ENCODE data around the gene CDC6. TPM values are rescaled to one million over a fixed set of nuclear protein-coding genes. Genes with fewer than 3 reads are reported as not detected.

Gene CDC6
- total and polyA plus RNA-seq, 5 donors from 2014 or later: 0.59 to 5.7 (median 1.4) TPM; not detected in 1

GRCh38 chr17:40327735-40328385 lies 40.2 kb downstream of the CDC6 start:
- H3K4me1 ChIP-seq (ENCODE audit: control insufficient read depth, insufficient read depth, low read length, poor library complexity, severe bottlenecking): peaks cover 99% of the 10 kb centered on the region
- H3K4me3 Mint-ChIP-seq: peak overlapping the region; percentile 91 to 97 (median 94)
- H3K36me3 ChIP-seq (ENCODE audit: control insufficient read depth, insufficient read depth, low read length): peaks cover 14% of the 10 kb centered on the region
- ATAC-seq (ENCODE audit: low read depth in 2 of 2): no peak
- peak overlapping the region; percentile 96 to 100 (median 100) for H3K27ac Mint-ChIP-seq
- H3K27ac ChIP-seq (ENCODE audit: insufficient read depth, low read length, poor library complexity, severe bottlenecking): peak overlapping the region; percentile 99
- H3K36me3 Mint-ChIP-seq: peaks cover 12% of the 10 kb centered on the region
- H3K9me3 ChIP-seq (ENCODE audit: control insufficient read depth in 2 of 2, low read length in 2 of 2): no peaks in the 10 kb centered on the region
- peaks cover 12% of the 10 kb centered on the region for H3K27me3 Mint-ChIP-seq
- H3K27me3 ChIP-seq (ENCODE audit: control insufficient read depth, insufficient read depth, low read length): no peaks in the 10 kb centered on the region
- peaks cover 0 to 3% (median 0%) of the 10 kb centered on the region in 7 donors for H3K9me3 Mint-ChIP-seq
- DNase-seq: no peak
- H3K4me1 Mint-ChIP-seq: peaks cover 18 to 93% (median 72%) of the 10 kb centered on the region in 4 donors
- peak overlapping the region; percentile 81 for H3K4me3 ChIP-seq (ENCODE audit: low read depth, low read length)

GRCh38 chr17:40328386-40328766 lies 40.7 kb downstream of the CDC6 start:
- Mint-ChIP-seq H3K4me1 (peaks cover 18 to 93% (median 70%) of the 10 kb centered on the region in 4 donors), H3K4me3 (peak overlapping the region; percentile 59 to 97 (median 84)), H3K27ac (peak overlapping the region; percentile 94 to 100 (median 96)), H3K27me3 (peaks cover 7% of the 10 kb centered on the region), H3K36me3 (peaks cover 12% of the 10 kb centered on the region), H3K9me3 (peaks cover 0 to 2% (median 0%) of the 10 kb centered on the region in 7 donors)
- ATAC-seq (ENCODE audit: low read depth in 2 of 2) (no peak), DNase-seq (no peak)
- H3K9me3 ChIP-seq (ENCODE audit: control insufficient read depth in 2 of 2, low read length in 2 of 2): no peaks in the 10 kb centered on the region
- H3K27me3 ChIP-seq (ENCODE audit: control insufficient read depth, insufficient read depth, low read length): no peaks in the 10 kb centered on the region
- H3K4me3 ChIP-seq (ENCODE audit: low read depth, low read length): peak overlapping the region; percentile 33
- peak overlapping the region; percentile 99 for H3K27ac ChIP-seq (ENCODE audit: insufficient read depth, low read length, poor library complexity, severe bottlenecking)
- peaks cover 17% of the 10 kb centered on the region for H3K36me3 ChIP-seq (ENCODE audit: control insufficient read depth, insufficient read depth, low read length)
- H3K4me1 ChIP-seq (ENCODE audit: control insufficient read depth, insufficient read depth, low read length, poor library complexity, severe bottlenecking): peaks cover 99% of the 10 kb centered on the region

- Mint-ChIP-seq H3K9me3 (no peaks in the 10 kb centered on the region), H3K36me3 (peaks cover 15% of the 10 kb centered on the region), H3K4me3 (peak overlapping the region; percentile 45 to 91 (median 70)), H3K27me3 (peaks cover 7% of the 10 kb centered on the region), H3K4me1 (peaks cover 18 to 93% (median 71%) of the 10 kb centered on the region in 4 donors), H3K27ac (peak overlapping the region; percentile 87 to 96 (median 93))
- DNase-seq: peak in 1 of 3 donors; percentile 71
- ATAC-seq (ENCODE audit: low read depth in 2 of 2): peak in 1 of 2 donors; percentile 4
- H3K27me3 ChIP-seq (ENCODE audit: control insufficient read depth, insufficient read depth, low read length): no peaks in the 10 kb centered on the region
- peak overlapping the region; percentile 66 for H3K27ac ChIP-seq (ENCODE audit: insufficient read depth, low read length, poor library complexity, severe bottlenecking)
- H3K36me3 ChIP-seq (ENCODE audit: control insufficient read depth, insufficient read depth, low read length): peaks cover 17% of the 10 kb centered on the region
- H3K4me3 ChIP-seq (ENCODE audit: low read depth, low read length): peak overlapping the region; percentile 68
- H3K4me1 ChIP-seq (ENCODE audit: control insufficient read depth, insufficient read depth, low read length, poor library complexity, severe bottlenecking): peaks cover 99% of the 10 kb centered on the region
- H3K9me3 ChIP-seq (ENCODE audit: control insufficient read depth in 2 of 2, low read length in 2 of 2): no peaks in the 10 kb centered on the region
Measured at GRCh38 chr17:40329839-40330794, 42.4 kb downstream of the CDC6 start.

- no peak for DNase-seq
- Mint-ChIP-seq H3K27ac (peak overlapping the region; percentile 20 to 93 (median 87)), H3K4me3 (peak overlapping the region; percentile 38 to 91 (median 70)), H3K9me3 (no peaks in the 10 kb centered on the region), H3K4me1 (peaks cover 18 to 92% (median 64%) of the 10 kb centered on the region in 4 donors), H3K27me3 (peaks cover 4% of the 10 kb centered on the region), H3K36me3 (peaks cover 15% of the 10 kb centered on the region)
- no peak overlapping the region for H3K4me3 ChIP-seq (ENCODE audit: low read depth, low read length)
- H3K27ac ChIP-seq (ENCODE audit: insufficient read depth, low read length, poor library complexity, severe bottlenecking): peak overlapping the region; percentile 66
- no peaks in the 10 kb centered on the region for H3K9me3 ChIP-seq (ENCODE audit: control insufficient read depth in 2 of 2, low read length in 2 of 2)
- peaks cover 17% of the 10 kb centered on the region for H3K36me3 ChIP-seq (ENCODE audit: control insufficient read depth, insufficient read depth, low read length)
- H3K27me3 ChIP-seq (ENCODE audit: control insufficient read depth, insufficient read depth, low read length): no peaks in the 10 kb centered on the region
- H3K4me1 ChIP-seq (ENCODE audit: control insufficient read depth, insufficient read depth, low read length, poor library complexity, severe bottlenecking): peaks cover 95% of the 10 kb centered on the region
- no peak for ATAC-seq (ENCODE audit: low read depth in 2 of 2)
Measured at GRCh38 chr17:40330850-40331470, 43.3 kb downstream of the CDC6 start.

- DNase-seq: no peak
Measured at GRCh38 chr17:40331743-40332641, 44.3 kb downstream of the CDC6 start.

GRCh38 chr17:40333781-40334448 lies 46.2 kb downstream of the CDC6 start:
- H3K4me1 ChIP-seq (ENCODE audit: control insufficient read depth, insufficient read depth, low read length, poor library complexity, severe bottlenecking): peaks cover 86% of the 10 kb centered on the region
- H3K36me3 Mint-ChIP-seq: peaks cover 20% of the 10 kb centered on the region
- peak overlapping the region; percentile 18 for H3K27ac ChIP-seq (ENCODE audit: insufficient read depth, low read length, poor library complexity, severe bottlenecking)
- H3K9me3 ChIP-seq (ENCODE audit: control insufficient read depth in 2 of 2, low read length in 2 of 2): no peaks in the 10 kb centered on the region
- H3K36me3 ChIP-seq (ENCODE audit: control insufficient read depth, insufficient read depth, low read length): peaks cover 17% of the 10 kb centered on the region
- no peaks in the 10 kb centered on the region for H3K27me3 Mint-ChIP-seq
- no peaks in the 10 kb centered on the region for H3K27me3 ChIP-seq (ENCODE audit: control insufficient read depth, insufficient read depth, low read length)
- no peaks in the 10 kb centered on the region for H3K9me3 Mint-ChIP-seq
- peak overlapping the region; percentile 87 to 92 (median 90) for H3K27ac Mint-ChIP-seq
- ATAC-seq (ENCODE audit: low read depth in 2 of 2) (no peak), DNase-seq (no peak)
- no peak overlapping the region for H3K4me3 ChIP-seq (ENCODE audit: low read depth, low read length)
- H3K4me1 Mint-ChIP-seq: peaks cover 11 to 93% (median 54%) of the 10 kb centered on the region in 4 donors
- peak overlapping the region in 2 of 4 donors; percentile 63 to 82 for H3K4me3 Mint-ChIP-seq

More at GRCh38 chr17:40331743-40332641, 44.3 kb downstream of the CDC6 start:
- H3K27ac ChIP-seq (ENCODE audit: insufficient read depth, low read length, poor library complexity, severe bottlenecking): no peak overlapping the region
- H3K27ac Mint-ChIP-seq: peak overlapping the region in 2 of 3 donors; percentile 27 to 78
- H3K4me1 ChIP-seq (ENCODE audit: control insufficient read depth, insufficient read depth, low read length, poor library complexity, severe bottlenecking): peaks cover 89% of the 10 kb centered on the region
- no peak for ATAC-seq (ENCODE audit: low read depth in 2 of 2)
- peak overlapping the region; percentile 51 to 91 (median 64) for H3K4me3 Mint-ChIP-seq
- H3K36me3 ChIP-seq (ENCODE audit: control insufficient read depth, insufficient read depth, low read length): peaks cover 17% of the 10 kb centered on the region
- H3K36me3 Mint-ChIP-seq: peaks cover 15% of the 10 kb centered on the region
- H3K9me3 Mint-ChIP-seq: no peaks in the 10 kb centered on the region
- H3K27me3 Mint-ChIP-seq: peaks cover 4% of the 10 kb centered on the region
- no peaks in the 10 kb centered on the region for H3K9me3 ChIP-seq (ENCODE audit: control insufficient read depth in 2 of 2, low read length in 2 of 2)
- no peaks in the 10 kb centered on the region for H3K27me3 ChIP-seq (ENCODE audit: control insufficient read depth, insufficient read depth, low read length)
- H3K4me3 ChIP-seq (ENCODE audit: low read depth, low read length): no peak overlapping the region
- H3K4me1 Mint-ChIP-seq: peaks cover 18 to 92% (median 59%) of the 10 kb centered on the region in 4 donors
